GM12872 (cell line): ENCODE measurements around the gene TMEM208.
A peak's percentile ranks its signal among the peaks of the same experiment; 100 is the strongest.

Source experiments
- CTCF ChIP-seq: IDR thresholded peaks from 3 replicates; pipeline ENCODE4 v1.5.1; 2011; ENCODE audit warnings: low read depth, mild to moderate bottlenecking, low read length, moderate library complexity; ENCODE audit not compliant: insufficient read depth

The TMEM208 gene

GRCh38 chr16:67258161-67258835 lies 31.4 kb downstream of the TMEM208 start:
- TF ChIP-seq CTCF: no peak

GRCh38 chr16:67259705-67260104 lies 32.8 kb downstream of the TMEM208 start:
- TF ChIP-seq CTCF: no peak

- peak; percentile 79 for TF ChIP-seq CTCF
Measured at GRCh38 chr16:67260426-67261063, 33.6 kb downstream of the TMEM208 start.

GRCh38 chr16:67263201-67263600 lies 36.3 kb downstream of the TMEM208 start:
- TF ChIP-seq CTCF: no peak

- peak; percentile 44; the same call in 1 of the 3 replicates for TF ChIP-seq CTCF
Measured at GRCh38 chr16:67264277-67264676, 37.3 kb downstream of the TMEM208 start.

GRCh38 chr16:67264866-67265265 lies 37.9 kb downstream of the TMEM208 start:
- no peak for TF ChIP-seq CTCF

- TF ChIP-seq CTCF: no peak
Measured at GRCh38 chr16:67265834-67266233, 38.9 kb downstream of the TMEM208 start.
